Mesenchymal stem cell (in vitro differentiated cells and primary cell): ENCODE measurements around the gene S100A14.

Experiments used
- DNase-seq: peaks from one replicate; pipeline ENCODE4 v3.0.0-alpha.2; 2013
- H2AFZ ChIP-seq: one replicate; pipeline ENCODE4 v1.6.1; 2013; ENCODE audit warnings: low read depth, mild to moderate bottlenecking, control low read depth, inconsistent platforms, low read length, moderate library complexity
- H2AK5ac ChIP-seq: 2 replicates; pipeline ENCODE4 v1.6.1; 2013; ENCODE audit warnings: low read length, moderate library complexity, mild to moderate bottlenecking, inconsistent platforms; ENCODE audit not compliant: severe bottlenecking
- H2BK120ac ChIP-seq: one replicate; pipeline ENCODE4 v1.6.1; 2013; ENCODE audit warnings: low read depth, mild to moderate bottlenecking, inconsistent platforms, low read length, moderate library complexity
- H2BK12ac ChIP-seq, 2 experiments: one replicate each; pipeline ENCODE4 v1.6.1; 2013; ENCODE audit warnings: inconsistent platforms in 2 of 2, low read length in 2 of 2, mild to moderate bottlenecking in 2 of 2, moderate library complexity in 2 of 2, control low read depth in 1 of 2
- H2BK15ac ChIP-seq: one replicate; pipeline ENCODE4 v1.6.1; 2013; ENCODE audit warnings: mild to moderate bottlenecking, low read depth, inconsistent platforms; ENCODE audit not compliant: poor library complexity, severe bottlenecking
- H2BK5ac ChIP-seq: 2 replicates; pipeline ENCODE4 v1.6.1; 2013; ENCODE audit warnings: low read depth, mild to moderate bottlenecking, low read length, control low read depth, inconsistent platforms; ENCODE audit not compliant: poor library complexity, severe bottlenecking
- H3K14ac ChIP-seq, 2 experiments: one replicate each; pipeline ENCODE4 v1.6.1; 2013; ENCODE audit warnings: inconsistent platforms in 2 of 2, low read length in 2 of 2, control low read depth in 1 of 2, mild to moderate bottlenecking in 1 of 2, moderate library complexity in 1 of 2
- H3K18ac ChIP-seq, 2 experiments: one replicate each; pipeline ENCODE4 v1.6.1; 2013; ENCODE audit warnings: inconsistent platforms in 2 of 2, low read length in 2 of 2, control low read depth in 1 of 2, low read depth in 1 of 2, mild to moderate bottlenecking in 1 of 2
- H3K23ac ChIP-seq, 2 experiments: one replicate each; pipeline ENCODE4 v1.6.1; 2013; ENCODE audit warnings: inconsistent platforms in 2 of 2, low read length in 2 of 2, mild to moderate bottlenecking in 2 of 2, moderate library complexity in 2 of 2, control low read depth in 1 of 2
- H3K27ac ChIP-seq: 2 replicates; pipeline ENCODE4 v1.5.1; 2013; ENCODE audit warnings: mild to moderate bottlenecking, moderate library complexity, low read length, control low read depth, inconsistent platforms; ENCODE audit not compliant: poor library complexity, severe bottlenecking
- H3K27me3 ChIP-seq, 2 experiments: 2 replicates each; pipeline versions ENCODE4 v1.6.1 to v1.7.0; 2013; ENCODE audit warnings: low read length in 2 of 2, mild to moderate bottlenecking in 2 of 2, moderate library complexity in 2 of 2, control low read depth in 1 of 2, inconsistent platforms in 1 of 2; ENCODE audit not compliant: control insufficient read depth in 1 of 2, insufficient read depth in 1 of 2
- H3K36me3 ChIP-seq, 2 experiments: 2 replicates each; pipeline versions ENCODE4 v1.6.1 to v1.7.0; 2013; ENCODE audit warnings: low read length in 2 of 2, control low read depth in 1 of 2, inconsistent platforms in 1 of 2, low read depth in 1 of 2, mild to moderate bottlenecking in 1 of 2; ENCODE audit not compliant: insufficient read depth in 2 of 2, control insufficient read depth in 1 of 2
- H3K4ac ChIP-seq, 2 experiments: one replicate each; pipeline ENCODE4 v1.6.1; 2013; ENCODE audit warnings: inconsistent platforms in 2 of 2, low read length in 2 of 2, mild to moderate bottlenecking in 2 of 2, moderate library complexity in 2 of 2, control low read depth in 1 of 2, low read depth in 1 of 2
- H3K4me1 ChIP-seq: 2 replicates; pipeline ENCODE4 v1.6.1; 2013; ENCODE audit warnings: low read depth, low read length, control low read depth; ENCODE audit not compliant: control insufficient read depth, insufficient read depth
- H3K4me2 ChIP-seq: 2 replicates; pipeline ENCODE4 v1.6.1; 2013; ENCODE audit warnings: low read length, mild to moderate bottlenecking, inconsistent platforms; ENCODE audit not compliant: poor library complexity, severe bottlenecking
- H3K4me3 ChIP-seq, 2 experiments: 2 replicates each; pipeline versions ENCODE4 v1.5.1 to v1.7.0; 2013; ENCODE audit warnings: low read length in 2 of 2, mild to moderate bottlenecking in 2 of 2, control low read depth in 1 of 2, low read depth in 1 of 2; ENCODE audit not compliant: insufficient read depth in 1 of 2
- H3K79me1 ChIP-seq: replicated peaks from 2 replicates; pipeline ENCODE4 v1.6.1; 2013; ENCODE audit warnings: mild to moderate bottlenecking, control low read depth, low read length, inconsistent platforms; ENCODE audit not compliant: poor library complexity, severe bottlenecking
- H3K9ac ChIP-seq: 2 replicates; pipeline ENCODE4 v1.7.0; 2013; ENCODE audit warnings: mild to moderate bottlenecking, low read length, moderate library complexity
- H3K9me3 ChIP-seq: 2 replicates; pipeline ENCODE4 v1.7.0; 2013; ENCODE audit warnings: mild to moderate bottlenecking, low read length; ENCODE audit not compliant: control insufficient read depth
- H4K8ac ChIP-seq: one replicate; pipeline ENCODE4 v1.6.1; 2013; ENCODE audit warnings: inconsistent platforms, mild to moderate bottlenecking, low read length, moderate library complexity
- H4K91ac ChIP-seq: one replicate; pipeline ENCODE4 v1.6.1; 2013; ENCODE audit warnings: mild to moderate bottlenecking, low read length, inconsistent platforms
- WGBS: methylation state at CpG from one replicate; pipeline ENCODE4 v1.1.7; 2013; ENCODE audit warnings: mixed read lengths; 5-methylcytosine and 5-hydroxymethylcytosine counted together

Gene S100A14

GRCh38 chr1:153659656-153660055, 43.5 kb upstream of the S100A14 start:
- Histone ChIP-seq H3K4me2 (peak overlapping the region; percentile 57), H4K91ac (no peak overlapping the region), H4K8ac (no peak overlapping the region), H3K18ac (no peak overlapping the region), H3K4me3 (peak overlapping the region in 1 of 2 experiments; percentile 98), H2BK120ac (no peak overlapping the region), H3K9ac (peak overlapping the region; percentile 95), H3K27ac (no peak overlapping the region), H3K79me1 (peaks cover 4% of the 10 kb centered on the region), H2AFZ (no peak overlapping the region), H3K23ac (no peak overlapping the region), H3K4me1 (peaks cover 6% of the 10 kb centered on the region), H2BK15ac (no peak overlapping the region), H2AK5ac (no peak overlapping the region), H2BK5ac (no peak overlapping the region), H3K14ac (no peak overlapping the region), H2BK12ac (no peak overlapping the region), H3K9me3 (no peaks in the 10 kb centered on the region), H3K36me3 (peaks cover 24 to 45% of the 10 kb centered on the region in 2 experiments), H3K27me3 (no peaks in the 10 kb centered on the region), H3K4ac (no peak overlapping the region)
- DNase-seq = no peak
- WGBS = 95% methylated on average over 9 of the region's 9 CpGs

DNA sequence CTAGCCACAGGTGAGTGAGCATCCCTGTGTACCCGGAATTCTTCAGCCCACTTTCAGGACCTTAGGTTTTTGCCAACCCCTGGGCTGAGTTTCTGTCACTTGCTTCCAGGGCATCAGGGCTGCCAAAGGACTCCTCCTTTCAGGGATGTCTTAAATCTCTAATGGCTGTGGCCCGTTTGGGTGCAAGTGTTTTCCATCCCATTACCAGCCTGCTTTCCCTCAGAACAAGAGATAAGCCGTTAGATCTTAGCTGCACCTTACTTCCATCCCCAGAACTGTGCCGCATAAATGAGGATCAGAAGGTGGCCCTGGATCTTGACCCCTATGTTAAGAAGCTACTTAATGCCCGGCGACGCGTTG, 43.0 kb upstream of the S100A14 start:
- Histone ChIP-seq H2AFZ (no peak overlapping the region), H4K8ac (no peak overlapping the region), H4K91ac (peak overlapping the region; percentile 18), H3K4me2 (peak overlapping the region; percentile 57), H3K9ac (peak overlapping the region; percentile 95), H3K18ac (no peak overlapping the region), H3K14ac (peak overlapping the region in 1 of 2 experiments; percentile 8), H3K4me3 (peak overlapping the region; percentile 94 to 98), H2BK5ac (peak overlapping the region; percentile 99), H2AK5ac (no peak overlapping the region), H3K4me1 (peaks cover 6% of the 10 kb centered on the region), H3K79me1 (peaks cover 4% of the 10 kb centered on the region), H2BK15ac (no peak overlapping the region), H3K4ac (peak overlapping the region in 1 of 2 experiments; percentile 20), H2BK12ac (no peak overlapping the region), H3K36me3 (peaks cover 19 to 40% of the 10 kb centered on the region in 2 experiments), H3K23ac (no peak overlapping the region), H3K9me3 (no peaks in the 10 kb centered on the region), H2BK120ac (no peak overlapping the region), H3K27ac (peak overlapping the region; percentile 42), H3K27me3 (no peaks in the 10 kb centered on the region)
- DNase-seq = no peak
- WGBS = 61% methylated on average over 8 of the region's 8 CpGs

DNA sequence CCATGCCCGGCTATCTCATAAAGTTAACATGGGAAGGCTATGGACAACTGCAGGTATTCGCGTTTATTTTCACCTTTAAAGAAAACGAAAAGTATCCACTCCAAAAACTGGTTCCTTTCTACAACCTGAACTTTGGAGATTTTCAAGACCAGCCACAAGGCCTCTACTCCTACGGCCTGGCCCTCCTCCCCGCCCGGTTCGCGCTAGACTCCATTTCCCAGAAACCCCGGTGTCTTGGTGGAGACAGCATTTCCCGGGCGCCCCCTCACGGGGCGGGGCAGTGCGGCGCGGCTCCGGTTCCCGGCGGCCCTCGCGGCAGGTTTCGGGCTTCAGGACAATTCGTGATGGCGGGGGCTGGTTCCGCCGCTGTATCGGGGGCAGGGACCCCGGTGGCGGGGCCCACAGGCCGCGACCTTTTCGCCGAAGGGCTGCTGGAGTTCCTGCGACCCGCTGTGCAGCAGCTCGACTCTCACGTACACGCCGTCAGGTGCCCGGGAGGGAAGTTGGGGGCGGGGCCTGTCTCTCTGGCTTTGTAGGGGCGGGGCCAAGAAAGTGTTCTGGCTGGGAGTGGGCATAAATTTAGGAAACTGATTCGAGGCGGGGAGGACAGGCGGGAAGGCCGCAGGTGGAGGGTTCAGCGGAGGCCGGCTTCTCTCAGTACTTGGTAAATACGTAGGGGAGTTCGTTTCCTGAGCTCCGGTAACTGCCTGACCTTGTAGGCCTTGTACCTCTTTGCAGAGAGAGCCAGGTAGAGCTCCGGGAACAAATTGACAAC, 42.5 kb upstream of the S100A14 start, which contains the start of gene SNAPIN:
TSS of gene SNAPIN (plus strand) at position 304 of the 775 bp plus-strand sequence. CDS start at position 345, 41 bp downstream.
- Histone ChIP-seq H4K91ac (peak within 1 kb of the TSS; percentile 60), H2AK5ac (peak within 1 kb of the TSS; percentile 94), H3K23ac (no peak within 1 kb of the TSS), H3K14ac (peak within 1 kb of the TSS in 1 of 2 experiments; percentile 28), H3K9me3 (no peaks in the 10 kb centered on the region), H4K8ac (peak within 1 kb of the TSS; percentile 93), H3K4me3 (peak within 1 kb of the TSS; percentile 94 to 98), H3K27ac (peak within 1 kb of the TSS; percentile 50), H3K4me2 (peak within 1 kb of the TSS; percentile 57), H3K27me3 (no peaks in the 10 kb centered on the region), H3K4me1 (peaks cover 6% of the 10 kb centered on the region), H2AFZ (peak within 1 kb of the TSS; percentile 100), H2BK15ac (peak within 1 kb of the TSS; percentile 100), H2BK120ac (peak within 1 kb of the TSS; percentile 56), H3K9ac (peak within 1 kb of the TSS; percentile 95), H3K18ac (peak within 1 kb of the TSS; percentile 80 to 99), H3K36me3 (peaks cover 19 to 35% of the 10 kb centered on the region in 2 experiments), H2BK5ac (peak within 1 kb of the TSS; percentile 99), H2BK12ac (peak within 1 kb of the TSS in 1 of 2 experiments; percentile 80), H3K4ac (peak within 1 kb of the TSS; percentile 49 to 73), H3K79me1 (peaks cover 4% of the 10 kb centered on the region)
- DNase-seq = peak; percentile 88
- WGBS = 3% methylated on average over 53 of the region's 53 CpGs

DNA sequence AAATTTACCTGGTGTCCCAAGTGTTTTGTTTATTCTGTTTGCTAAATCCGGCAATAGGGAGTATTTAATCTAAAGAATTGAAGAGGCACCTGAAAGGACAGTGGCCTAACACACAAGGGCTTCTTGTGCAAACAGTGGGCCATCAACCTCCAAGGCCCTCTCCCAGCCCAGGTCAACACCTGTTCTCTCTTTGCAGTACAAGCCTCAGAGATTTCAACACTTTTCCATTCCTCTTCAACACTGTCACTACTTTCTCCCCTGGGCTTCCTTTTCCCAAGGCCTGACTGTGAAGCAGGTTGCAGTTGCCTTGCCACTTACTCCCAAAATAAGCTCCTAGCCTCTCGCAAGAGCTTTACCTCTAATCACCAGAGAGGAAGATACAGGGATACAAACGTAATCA, 39.2 kb upstream of the S100A14 start:
- no peak overlapping the region for H4K91ac ChIP-seq
- peaks cover 8% of the 10 kb centered on the region for H3K4me1 ChIP-seq
- no peak overlapping the region for H2BK15ac ChIP-seq
- H3K18ac ChIP-seq = no peak overlapping the region
- H2BK5ac ChIP-seq = no peak overlapping the region
- no peaks in the 10 kb centered on the region for H3K27me3 ChIP-seq
- H2BK120ac ChIP-seq = no peak overlapping the region
- no peaks in the 10 kb centered on the region for H3K79me1 ChIP-seq
- H3K9me3 ChIP-seq = no peaks in the 10 kb centered on the region
- H3K4ac ChIP-seq = no peak overlapping the region
- H3K27ac ChIP-seq = no peak overlapping the region
- H3K23ac ChIP-seq = no peak overlapping the region
- H3K36me3 ChIP-seq = peaks cover 3% of the 10 kb centered on the region in 2 experiments
- H3K4me3 ChIP-seq = no peak overlapping the region
- no peak overlapping the region for H2AK5ac ChIP-seq
- no peak overlapping the region for H3K9ac ChIP-seq
- no peak overlapping the region for H2BK12ac ChIP-seq
- H3K4me2 ChIP-seq = no peak overlapping the region
- no peak for DNase-seq
- no peak overlapping the region for H3K14ac ChIP-seq
- 100% methylated on average over 2 of the region's 3 CpGs for WGBS
- no peak overlapping the region for H2AFZ ChIP-seq
- H4K8ac ChIP-seq = no peak overlapping the region
